Astrocyte of the cerebellum (primary cell): ENCODE data around the gene ARHGAP10.

Source experiments
- DNase-seq: peaks from one replicate; pipeline ENCODE4 v3.0.0-alpha.2; 2011; ENCODE audit warnings: low read depth
- H3K4me3 ChIP-seq: 2 replicates; pipeline ENCODE4 v1.5.1; 2011; ENCODE audit warnings: mild to moderate bottlenecking, low read depth, low read length, moderate library complexity
- in situ Hi-C: cut with HindIII; loops from 2 replicates; pipeline ENCODE4 v1.10.0; 2017; ENCODE audit warnings: low sequenced_read_pairs
- TF ChIP-seq, protein P1 (sequence below): IDR thresholded peaks from 2 replicates; pipeline ENCODE4 v1.5.1; 2012; ENCODE audit warnings: low read length, low read depth, moderate library complexity, mild to moderate bottlenecking; ENCODE audit errors: missing control alignments

Gene ARHGAP10

DNA sequence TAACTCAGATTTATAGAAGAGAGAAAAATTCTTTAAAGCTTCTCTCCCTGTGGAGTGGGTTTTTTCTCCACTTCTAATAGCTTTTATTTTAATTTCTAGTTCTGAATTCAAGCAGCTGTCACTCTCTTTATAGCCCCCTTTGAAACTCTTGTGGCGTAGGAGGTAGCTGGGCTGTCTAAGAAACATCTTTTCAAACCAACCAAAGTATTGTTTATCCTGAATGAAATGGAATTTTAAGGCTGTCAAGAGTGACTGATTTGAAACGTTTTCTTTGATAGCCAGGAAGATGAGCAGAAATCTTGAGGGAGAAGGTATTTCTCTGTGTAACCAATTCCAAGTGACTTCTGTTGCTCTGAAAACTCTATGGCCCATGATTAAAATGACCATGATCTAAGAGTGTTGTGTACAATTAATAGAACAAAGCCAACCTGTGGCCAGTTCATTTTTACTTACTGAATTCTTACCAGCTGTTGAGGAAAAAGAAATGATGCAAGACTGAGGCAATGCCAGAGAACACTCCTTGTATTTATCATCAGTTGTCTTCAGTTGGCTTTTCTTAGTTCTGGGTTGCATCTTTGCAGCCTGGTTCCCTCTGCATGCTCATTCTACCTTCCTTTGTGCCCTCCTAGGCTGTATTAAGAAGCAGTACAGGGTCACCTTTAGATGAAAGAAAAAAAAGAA lies 298.4 kb downstream of the ARHGAP10 start:
- TF ChIP-seq, protein P1, sequence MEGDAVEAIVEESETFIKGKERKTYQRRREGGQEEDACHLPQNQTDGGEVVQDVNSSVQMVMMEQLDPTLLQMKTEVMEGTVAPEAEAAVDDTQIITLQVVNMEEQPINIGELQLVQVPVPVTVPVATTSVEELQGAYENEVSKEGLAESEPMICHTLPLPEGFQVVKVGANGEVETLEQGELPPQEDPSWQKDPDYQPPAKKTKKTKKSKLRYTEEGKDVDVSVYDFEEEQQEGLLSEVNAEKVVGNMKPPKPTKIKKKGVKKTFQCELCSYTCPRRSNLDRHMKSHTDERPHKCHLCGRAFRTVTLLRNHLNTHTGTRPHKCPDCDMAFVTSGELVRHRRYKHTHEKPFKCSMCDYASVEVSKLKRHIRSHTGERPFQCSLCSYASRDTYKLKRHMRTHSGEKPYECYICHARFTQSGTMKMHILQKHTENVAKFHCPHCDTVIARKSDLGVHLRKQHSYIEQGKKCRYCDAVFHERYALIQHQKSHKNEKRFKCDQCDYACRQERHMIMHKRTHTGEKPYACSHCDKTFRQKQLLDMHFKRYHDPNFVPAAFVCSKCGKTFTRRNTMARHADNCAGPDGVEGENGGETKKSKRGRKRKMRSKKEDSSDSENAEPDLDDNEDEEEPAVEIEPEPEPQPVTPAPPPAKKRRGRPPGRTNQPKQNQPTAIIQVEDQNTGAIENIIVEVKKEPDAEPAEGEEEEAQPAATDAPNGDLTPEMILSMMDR = no peak
- no peak for DNase-seq
- no peak overlapping the region for H3K4me3 ChIP-seq
- in situ Hi-C loops = no loop called here

DNA sequence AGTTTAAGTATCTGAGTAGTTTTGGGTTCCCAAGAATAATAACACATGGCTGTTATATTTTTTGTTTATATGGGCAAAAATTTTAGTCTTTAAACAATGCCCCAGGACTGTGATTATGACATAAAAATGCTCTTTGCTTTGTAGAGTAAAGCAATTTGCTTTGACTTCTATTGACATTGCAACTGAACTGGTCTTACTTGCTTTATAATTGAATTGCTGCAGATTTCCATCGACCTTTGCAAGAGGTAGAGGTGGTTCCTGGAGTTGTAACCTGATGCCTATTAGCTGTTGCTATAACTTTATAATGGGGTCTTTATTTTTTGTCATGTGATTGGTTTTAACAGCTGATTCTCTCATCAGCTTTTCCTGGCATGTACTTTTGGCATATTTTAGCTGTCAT lies 302.9 kb downstream of the ARHGAP10 start:
- H3K4me3 ChIP-seq = no peak overlapping the region
- in situ Hi-C loops = no loop called here
- DNase-seq = no peak
- TF ChIP-seq, protein P1 = no peak

DNA sequence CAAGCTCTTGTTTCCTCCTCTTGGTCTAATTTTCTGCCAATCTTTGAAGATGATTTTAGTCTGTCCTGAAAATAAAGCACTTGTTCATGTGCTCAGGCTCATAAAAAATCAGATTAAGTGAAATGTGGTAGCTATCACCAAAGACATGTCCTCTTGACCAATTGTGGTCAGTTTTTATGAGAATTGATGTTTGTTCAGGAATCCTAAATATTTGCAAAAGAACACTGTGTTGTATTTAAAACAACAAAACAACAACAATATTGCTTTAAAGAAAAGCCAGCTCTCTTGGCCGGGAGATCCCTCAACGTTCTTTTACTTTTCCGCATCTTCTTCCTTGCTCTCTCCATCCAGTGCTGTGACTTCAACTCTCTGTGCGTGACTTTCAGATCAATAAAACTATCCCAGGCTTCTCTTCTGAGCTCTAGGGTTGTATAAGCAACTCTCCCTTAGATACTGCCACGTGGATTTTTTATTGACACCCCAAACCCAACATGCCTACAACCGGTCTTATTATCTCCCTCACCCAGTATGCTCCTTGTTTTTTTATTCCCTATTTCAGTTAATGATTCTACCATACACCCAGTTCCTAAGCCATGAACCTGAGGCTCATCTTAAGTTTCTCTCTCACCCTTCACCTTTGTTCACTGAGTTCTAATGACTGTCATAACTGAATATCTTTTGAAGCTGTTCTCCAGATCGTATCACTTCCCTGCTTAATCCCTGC lies 309.9 kb downstream of the ARHGAP10 start:
- in situ Hi-C loops = no loop called here
- TF ChIP-seq, protein P1 = no peak
- DNase-seq = no peak
- H3K4me3 ChIP-seq = no peak overlapping the region

DNA sequence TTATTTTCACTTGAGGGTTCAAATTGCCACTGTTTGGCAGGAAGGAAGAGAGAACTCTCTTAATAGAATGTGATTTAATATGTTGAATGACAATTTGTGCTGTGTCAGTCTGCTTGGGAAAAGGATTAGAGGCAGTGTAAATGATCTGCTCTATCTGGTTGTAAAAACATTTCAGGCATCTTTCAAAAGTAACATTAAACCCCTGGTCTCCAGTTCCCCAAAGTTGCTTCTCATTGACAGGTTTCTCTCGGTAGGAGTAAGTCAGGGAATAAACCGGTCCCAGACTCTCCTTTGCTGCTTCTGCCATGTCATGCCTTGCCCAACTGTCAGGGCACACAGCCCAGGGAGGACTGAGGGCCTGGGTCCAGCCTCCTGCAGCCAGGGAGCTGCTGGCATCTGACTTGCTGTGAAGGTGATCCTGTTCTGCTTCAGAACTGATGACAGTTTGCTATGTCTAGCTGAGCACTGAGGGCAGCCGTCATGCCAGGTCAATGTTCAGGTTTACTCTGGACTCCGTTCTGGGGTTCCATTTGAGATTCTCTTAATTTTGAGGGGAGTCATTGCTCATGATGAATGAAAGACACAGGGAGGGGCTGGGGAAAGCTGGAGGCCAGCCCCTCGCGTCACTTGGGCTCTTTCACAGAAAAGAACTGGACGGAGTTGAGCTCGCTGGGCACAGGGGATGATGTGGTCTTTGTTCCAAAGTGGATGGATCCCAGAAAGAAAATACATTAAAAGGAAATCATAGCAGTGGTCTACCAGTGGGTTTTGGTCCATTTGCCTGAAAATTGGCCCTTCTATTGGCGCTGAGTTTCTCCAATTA lies 312.4 kb downstream of the ARHGAP10 start:
- TF ChIP-seq, protein P1 = no peak
- H3K4me3 ChIP-seq = no peak overlapping the region
- in situ Hi-C loops = no loop called here
- DNase-seq = no peak

DNA sequence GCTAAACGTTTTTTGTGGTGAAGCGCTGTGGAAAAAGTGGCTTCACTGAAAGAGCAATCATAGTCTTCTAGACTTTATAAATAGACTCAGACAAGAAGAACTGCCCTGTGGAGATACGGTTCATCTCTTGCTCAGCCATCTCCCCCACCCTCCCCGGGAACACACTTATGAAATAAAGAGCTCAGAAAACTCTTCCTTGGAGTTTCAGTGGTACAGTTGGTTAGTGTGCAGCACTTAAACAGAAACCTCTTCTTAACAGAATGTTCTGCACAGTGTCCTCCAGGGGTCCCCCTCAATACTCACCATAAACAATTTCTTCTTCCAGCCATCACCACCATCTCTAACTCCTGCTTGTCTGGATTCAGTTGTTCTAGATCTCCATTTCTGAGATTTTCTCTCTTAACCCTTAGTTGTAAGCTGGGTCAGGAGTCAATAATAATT lies 313.0 kb downstream of the ARHGAP10 start:
- no peak overlapping the region for H3K4me3 ChIP-seq
- no peak for DNase-seq
- in situ Hi-C loops = no loop called here
- TF ChIP-seq, protein P1 = peak; percentile 44

DNA sequence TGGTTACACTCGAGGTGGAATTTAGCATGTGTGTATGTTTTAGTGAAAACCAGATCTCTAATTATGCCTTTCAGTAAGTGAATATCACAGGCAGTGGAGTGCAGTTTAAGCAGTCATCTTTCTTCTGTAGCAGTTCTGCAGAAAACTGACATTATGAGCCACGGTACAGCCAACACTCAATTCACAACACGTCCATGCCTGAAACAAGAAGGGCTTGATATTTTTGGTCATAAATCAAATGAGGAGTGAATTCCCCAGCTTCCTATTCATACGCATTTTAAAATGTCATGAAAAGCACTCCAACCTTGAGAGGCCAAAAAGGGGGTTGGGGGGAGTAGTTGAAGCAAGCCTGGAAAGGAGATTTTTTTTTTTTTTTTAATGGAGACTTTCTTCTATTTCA lies 316.7 kb downstream of the ARHGAP10 start:
- in situ Hi-C loops = no loop called here
- DNase-seq = no peak
- TF ChIP-seq, protein P1 = no peak
- H3K4me3 ChIP-seq = no peak overlapping the region
